Activated CD4-positive, alpha-beta T cell treated with anti-CD3 and anti-CD28 coated beads for 1 hour (primary cell): ENCODE data around the gene TBX18.

ENCODE experiments used
- DNase-seq: peaks from one replicate; pipeline ENCODE4 v3.0.0-alpha.2; 2020

TBX18 gene

DNA sequence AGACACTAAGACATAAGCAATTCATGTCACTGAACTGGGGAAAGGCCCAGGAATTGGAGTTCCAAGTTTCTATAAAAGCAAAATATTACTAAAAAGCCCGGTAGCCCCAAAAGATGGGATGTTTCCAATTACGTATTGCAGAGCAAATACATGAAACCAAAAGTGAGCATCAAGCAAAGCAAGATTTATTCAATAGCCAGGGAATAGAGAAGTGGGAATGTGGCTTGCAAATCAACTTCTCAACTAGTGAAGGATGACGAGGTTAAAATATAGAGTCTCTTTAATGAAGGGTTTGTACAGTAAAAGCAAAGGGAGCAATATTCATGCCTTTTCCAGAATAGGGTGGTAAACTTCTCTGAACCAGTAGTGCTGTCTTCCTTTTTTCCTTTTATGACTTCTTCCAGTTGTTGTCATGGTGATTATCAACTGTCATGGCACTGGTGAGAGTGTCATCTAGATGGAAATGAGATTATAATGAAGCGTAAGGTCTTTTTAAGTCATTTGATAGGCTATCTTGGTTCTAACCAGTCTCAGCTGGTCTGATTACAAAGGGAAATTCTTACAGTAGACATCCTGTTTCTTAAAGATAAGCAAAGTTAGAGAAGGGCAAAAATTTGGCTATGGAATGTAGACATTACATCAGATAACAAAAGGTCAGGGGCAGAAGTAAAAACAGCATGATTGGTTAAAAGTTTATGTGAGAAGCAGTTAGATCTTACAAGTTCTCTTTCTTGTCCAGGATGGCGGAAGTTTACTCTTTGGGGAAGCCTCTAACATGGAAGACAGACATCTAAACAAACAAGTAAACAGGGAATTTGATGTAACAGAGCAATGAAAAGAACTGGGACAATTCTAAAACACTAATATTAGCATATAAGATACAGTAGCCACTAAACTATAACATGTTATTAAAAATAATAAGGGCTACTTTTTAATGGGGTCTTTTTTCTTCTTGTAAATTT, 96.9 kb downstream of the TBX18 start:
- DNase-seq: no peak

- no peak for DNase-seq
Measured at GRCh38 chr6:84665401-84665800, 99.0 kb downstream of the TBX18 start.

GRCh38 chr6:84663866-84664265, 100.5 kb downstream of the TBX18 start:
- no peak for DNase-seq

- DNase-seq: no peak
Measured at GRCh38 chr6:84657486-84657885, 106.9 kb downstream of the TBX18 start.

DNA sequence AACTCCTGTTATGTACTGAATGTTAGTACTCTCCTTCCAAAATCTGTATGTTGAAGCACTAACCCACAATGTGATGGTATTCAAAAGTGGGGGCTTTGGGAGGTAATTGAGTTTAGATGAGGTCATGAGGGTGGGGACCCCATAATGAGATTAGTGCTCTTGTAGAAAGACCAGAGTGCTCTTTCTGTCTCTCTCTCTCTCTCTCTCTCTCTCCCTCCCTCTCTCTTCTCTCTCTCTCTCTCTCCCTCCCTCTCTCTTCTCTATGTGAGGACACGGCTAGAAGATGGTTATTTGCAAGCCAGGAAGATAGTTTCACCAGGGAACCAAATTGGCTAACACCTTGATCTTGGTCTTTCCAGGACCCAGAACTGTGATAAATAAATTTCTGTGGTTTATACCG, 107.4 kb downstream of the TBX18 start:
- no peak for DNase-seq

DNA sequence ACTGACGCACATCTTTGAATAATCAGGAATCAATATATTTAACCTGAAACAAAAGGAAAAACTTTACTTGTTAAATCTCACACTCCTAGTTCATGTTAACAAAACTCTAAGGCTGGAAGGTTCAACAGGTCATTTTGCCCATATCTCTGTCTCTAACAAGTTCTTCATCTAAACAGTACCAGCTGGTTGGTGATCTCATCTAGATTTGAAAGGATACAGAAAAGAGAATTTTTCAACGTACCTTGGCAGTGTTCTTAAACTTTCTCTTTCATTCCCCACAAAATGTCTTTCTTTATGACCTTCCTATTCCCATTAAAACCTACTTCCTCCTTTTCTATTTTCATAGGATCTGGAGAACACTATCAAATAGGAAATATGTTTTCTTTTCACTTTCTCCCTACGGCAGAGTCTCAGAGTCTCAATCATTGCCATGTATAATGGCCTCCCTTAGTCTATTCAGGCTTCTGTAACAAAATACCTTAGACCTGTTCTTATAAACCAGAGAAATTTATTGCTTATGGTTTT, 111.3 kb downstream of the TBX18 start:
- DNase-seq: no peak

DNA sequence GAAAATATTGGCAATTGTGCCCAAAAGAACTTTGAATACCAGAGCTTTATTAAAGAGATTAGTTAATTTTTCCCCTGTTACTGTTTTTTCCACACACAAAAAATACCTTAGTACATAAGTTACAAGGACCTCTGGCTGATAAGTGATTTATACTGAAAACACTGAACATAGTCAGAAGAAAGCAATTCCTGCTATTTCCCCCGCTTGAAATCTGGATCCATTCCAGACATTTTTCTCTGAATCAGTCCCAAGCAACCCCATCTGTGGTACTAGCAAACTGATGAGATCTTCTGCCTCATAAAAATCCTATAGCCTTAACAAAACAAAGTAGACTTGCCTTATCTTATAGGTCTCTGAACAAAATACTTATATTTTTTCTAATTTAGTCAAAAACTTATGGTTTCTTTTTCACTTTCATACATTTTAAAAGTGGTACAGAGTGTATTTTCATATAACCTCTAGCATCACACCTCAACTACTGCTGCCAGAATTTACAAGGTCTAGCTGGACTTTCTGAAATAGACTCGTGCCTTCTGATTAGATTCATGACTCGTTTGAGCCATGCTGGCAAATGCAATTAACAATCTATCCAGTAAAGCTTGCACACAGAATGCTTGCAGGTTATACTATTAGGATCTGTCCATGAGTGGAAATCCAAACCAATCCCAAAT, 111.9 kb downstream of the TBX18 start:
- no peak for DNase-seq

DNA sequence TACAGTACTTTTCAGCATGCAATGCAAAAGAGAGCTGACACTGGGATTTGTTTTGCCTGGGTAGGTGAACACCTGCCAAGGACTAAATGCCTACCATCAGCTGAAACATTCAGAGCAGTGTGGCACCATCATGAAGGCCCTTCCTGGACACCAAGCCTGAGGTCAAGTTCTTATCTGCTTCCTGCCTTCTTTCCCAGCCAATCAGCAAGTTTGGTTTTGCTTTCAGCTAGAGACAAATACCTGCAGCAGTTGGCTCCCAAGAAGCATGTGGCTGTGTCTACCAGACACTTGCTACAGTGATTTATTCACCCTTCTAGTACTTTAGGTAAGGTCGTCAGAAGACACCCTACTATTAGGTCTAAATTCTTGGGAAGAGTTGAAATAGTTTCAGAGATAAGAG, 112.8 kb downstream of the TBX18 start:
- no peak for DNase-seq

DNA sequence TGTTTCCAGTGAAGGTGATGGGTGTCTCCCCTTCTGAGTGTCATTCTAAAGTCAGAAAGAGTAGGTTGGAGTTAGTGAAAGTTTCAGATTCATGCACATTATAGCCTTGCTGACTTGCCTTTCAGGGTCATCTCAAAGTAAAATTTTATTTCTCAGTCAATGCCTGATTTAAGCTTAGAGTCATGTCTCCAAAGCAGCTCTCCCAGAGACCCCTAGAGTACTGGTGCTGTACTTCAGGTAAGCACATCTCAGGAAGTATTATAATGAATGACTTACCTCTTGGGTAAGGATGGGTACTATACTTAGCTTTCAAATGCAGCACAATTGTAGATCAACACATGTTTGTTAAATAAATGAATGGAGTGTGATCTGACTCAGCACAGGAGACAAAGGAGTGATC, 116.0 kb downstream of the TBX18 start:
- DNase-seq: no peak

GRCh38 chr6:84645563-84646266, 118.7 kb downstream of the TBX18 start:
- no peak for DNase-seq

- no peak for DNase-seq
Measured at GRCh38 chr6:84645000-84645399, 119.4 kb downstream of the TBX18 start.

GRCh38 chr6:84643778-84644177, 120.6 kb downstream of the TBX18 start:
- DNase-seq: no peak

- no peak for DNase-seq
Measured at GRCh38 chr6:84641076-84641475, 123.3 kb downstream of the TBX18 start.

DNA sequence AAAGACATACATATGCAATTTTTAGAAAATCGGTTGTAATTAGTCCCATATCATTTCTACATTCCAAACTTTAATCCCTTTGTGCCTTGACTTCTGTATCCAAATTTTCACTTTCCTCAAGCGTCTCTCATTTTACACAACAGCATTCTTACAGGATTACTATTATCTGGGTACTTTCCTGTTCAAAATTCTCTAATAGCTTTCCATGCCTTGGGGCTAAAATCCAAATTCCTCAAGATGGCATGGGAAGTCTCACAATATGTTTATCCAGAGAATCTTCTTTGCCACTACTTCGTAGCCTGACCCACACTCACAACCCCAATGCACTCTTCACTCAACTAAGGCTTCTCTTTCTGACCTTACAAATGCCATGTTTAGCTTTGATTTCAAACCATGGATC, 125.0 kb downstream of the TBX18 start:
- DNase-seq: no peak

- no peak for DNase-seq
Measured at GRCh38 chr6:84638286-84638685, 126.1 kb downstream of the TBX18 start.
